ENCODE measurements around the gene YTHDF1. TPM values are rescaled to one million over a fixed set of nuclear protein-coding genes. Genes with fewer than 3 reads are reported as not detected.

Gene YTHDF1
- 10 to 100 TPM; 38.2 to 47.6 TPM for total RNA-seq

GRCh38 chr20:63216041-63216848, at the start of gene YTHDF1:
TSS of gene YTHDF1 (minus strand) at chr20:63216131. CDS start at chr20:63215892, 239 bp downstream.
- DNase-seq (ENCODE audit: low spot score), result peak; percentile 98

GRCh38 chr20:63264519-63264918, 48.6 kb upstream of the YTHDF1 start:
- DNase-seq (ENCODE audit: low spot score) (no peak), ATAC-seq (no peak)
- H3K4me1 Mint-ChIP-seq (ENCODE audit: low read depth in 2 of 2), result peaks cover 0 to 5% of the 10 kb centered on the region in 2 donors
- H3K27me3 Mint-ChIP-seq, result peaks cover 10 to 22% of the 10 kb centered on the region in 2 donors
- no peaks in the 10 kb centered on the region for H3K36me3 Mint-ChIP-seq
- no peak overlapping the region for H3K27ac Mint-ChIP-seq
- no peak overlapping the region for H3K4me3 Mint-ChIP-seq
- H3K9me3 Mint-ChIP-seq, result no peaks in the 10 kb centered on the region

More at GRCh38 chr20:63216041-63216848, at the start of gene YTHDF1:
- Mint-ChIP-seq H3K9me3 (no peaks in the 10 kb centered on the region), H3K27ac (peak within 1 kb of the TSS; percentile 85 to 91), H3K36me3 (peaks cover 17% of the 10 kb centered on the region), H3K4me1 (ENCODE audit: low read depth in 2 of 2) (peaks cover 36 to 38% of the 10 kb centered on the region in 2 donors), H3K27me3 (peaks cover 0 to 9% of the 10 kb centered on the region in 2 donors), H3K4me3 (peak within 1 kb of the TSS; percentile 96)
- ATAC-seq, result peak; percentile 96

GRCh38 chr20:63264000-63264399, 48.1 kb upstream of the YTHDF1 start:
- H3K36me3 Mint-ChIP-seq, result no peaks in the 10 kb centered on the region
- no peak for ATAC-seq
- peaks cover 14 to 22% of the 10 kb centered on the region in 2 donors for H3K27me3 Mint-ChIP-seq
- H3K27ac Mint-ChIP-seq, result no peak overlapping the region
- no peaks in the 10 kb centered on the region for H3K9me3 Mint-ChIP-seq
- no peak overlapping the region for H3K4me3 Mint-ChIP-seq
- H3K4me1 Mint-ChIP-seq (ENCODE audit: low read depth in 2 of 2), result peaks cover 0 to 5% of the 10 kb centered on the region in 2 donors
- no peak for DNase-seq (ENCODE audit: low spot score)

GRCh38 chr20:63262836-63263235, 46.9 kb upstream of the YTHDF1 start:
- Mint-ChIP-seq H3K4me1 (ENCODE audit: low read depth in 2 of 2) (peaks cover 0 to 5% of the 10 kb centered on the region in 2 donors), H3K4me3 (no peak overlapping the region), H3K27ac (peak overlapping the region in 1 of 2 donors; percentile 56), H3K36me3 (no peaks in the 10 kb centered on the region), H3K9me3 (no peaks in the 10 kb centered on the region), H3K27me3 (peaks cover 14 to 17% of the 10 kb centered on the region in 2 donors)
- DNase-seq (ENCODE audit: low spot score) (no peak), ATAC-seq (no peak)

GRCh38 chr20:63261795-63262528, 46.0 kb upstream of the YTHDF1 start:
- Mint-ChIP-seq H3K4me3 (no peak overlapping the region), H3K27me3 (peaks cover 12 to 19% of the 10 kb centered on the region in 2 donors), H3K36me3 (no peaks in the 10 kb centered on the region), H3K9me3 (no peaks in the 10 kb centered on the region), H3K27ac (peak overlapping the region in 1 of 2 donors; percentile 56), H3K4me1 (ENCODE audit: low read depth in 2 of 2) (peaks cover 0 to 5% of the 10 kb centered on the region in 2 donors)
- ATAC-seq (no peak), DNase-seq (ENCODE audit: low spot score) (no peak)

GRCh38 chr20:63261060-63261794, 45.3 kb upstream of the YTHDF1 start:
- H3K4me3 Mint-ChIP-seq, result no peak overlapping the region
- no peaks in the 10 kb centered on the region for H3K36me3 Mint-ChIP-seq
- DNase-seq (ENCODE audit: low spot score), result no peak
- ATAC-seq, result peak in 1 of 2 donors; percentile 20
- H3K27ac Mint-ChIP-seq, result no peak overlapping the region
- H3K9me3 Mint-ChIP-seq, result no peaks in the 10 kb centered on the region
- peaks cover 0 to 5% of the 10 kb centered on the region in 2 donors for H3K4me1 Mint-ChIP-seq (ENCODE audit: low read depth in 2 of 2)
- peaks cover 17 to 23% of the 10 kb centered on the region in 2 donors for H3K27me3 Mint-ChIP-seq

- no peak overlapping the region for H3K4me3 Mint-ChIP-seq
- H3K27me3 Mint-ChIP-seq, result peaks cover 24 to 27% of the 10 kb centered on the region in 2 donors
- ATAC-seq, result no peak
- peaks cover 0 to 5% of the 10 kb centered on the region in 2 donors for H3K4me1 Mint-ChIP-seq (ENCODE audit: low read depth in 2 of 2)
- H3K36me3 Mint-ChIP-seq, result no peaks in the 10 kb centered on the region
- no peak for DNase-seq (ENCODE audit: low spot score)
- H3K9me3 Mint-ChIP-seq, result no peaks in the 10 kb centered on the region
- no peak overlapping the region for H3K27ac Mint-ChIP-seq
Observed at GRCh38 chr20:63260521-63260920, 44.6 kb upstream of the YTHDF1 start.

GRCh38 chr20:63259734-63260460, 44.0 kb upstream of the YTHDF1 start:
- peaks cover 0 to 5% of the 10 kb centered on the region in 2 donors for H3K4me1 Mint-ChIP-seq (ENCODE audit: low read depth in 2 of 2)
- H3K27ac Mint-ChIP-seq, result no peak overlapping the region
- no peaks in the 10 kb centered on the region for H3K9me3 Mint-ChIP-seq
- ATAC-seq (no peak), DNase-seq (ENCODE audit: low spot score) (no peak)
- H3K4me3 Mint-ChIP-seq, result no peak overlapping the region
- no peaks in the 10 kb centered on the region for H3K36me3 Mint-ChIP-seq
- H3K27me3 Mint-ChIP-seq, result peaks cover 29 to 31% of the 10 kb centered on the region in 2 donors

- Mint-ChIP-seq H3K27me3 (peaks cover 29 to 31% of the 10 kb centered on the region in 2 donors), H3K4me3 (no peak overlapping the region), H3K36me3 (no peaks in the 10 kb centered on the region), H3K4me1 (ENCODE audit: low read depth in 2 of 2) (peaks cover 0 to 5% of the 10 kb centered on the region in 2 donors), H3K9me3 (no peaks in the 10 kb centered on the region), H3K27ac (no peak overlapping the region)
- DNase-seq (ENCODE audit: low spot score) (no peak), ATAC-seq (no peak)
Observed at GRCh38 chr20:63258781-63259180, 42.9 kb upstream of the YTHDF1 start.

- ATAC-seq, result no peak
- Mint-ChIP-seq H3K27me3 (peaks cover 33 to 35% of the 10 kb centered on the region in 2 donors), H3K27ac (no peak overlapping the region), H3K9me3 (no peaks in the 10 kb centered on the region), H3K4me1 (ENCODE audit: low read depth in 2 of 2) (peaks cover 0 to 3% of the 10 kb centered on the region in 2 donors), H3K4me3 (no peak overlapping the region), H3K36me3 (no peaks in the 10 kb centered on the region)
- no peak for DNase-seq (ENCODE audit: low spot score)
Observed at GRCh38 chr20:63257629-63258028, 41.7 kb upstream of the YTHDF1 start.

- no peaks in the 10 kb centered on the region for H3K4me1 Mint-ChIP-seq (ENCODE audit: low read depth in 2 of 2)
- no peak overlapping the region for H3K27ac Mint-ChIP-seq
Observed at GRCh38 chr20:63256954-63257353, 41.0 kb upstream of the YTHDF1 start.

GRCh38 chr20:63255931-63256704, 40.2 kb upstream of the YTHDF1 start:
- no peak overlapping the region for H3K27ac Mint-ChIP-seq
- DNase-seq (ENCODE audit: low spot score), result no peak
- H3K27me3 Mint-ChIP-seq, result peaks cover 34 to 38% of the 10 kb centered on the region in 2 donors
- no peaks in the 10 kb centered on the region for H3K36me3 Mint-ChIP-seq
- no peaks in the 10 kb centered on the region for H3K9me3 Mint-ChIP-seq
- ATAC-seq, result peak in 1 of 2 donors; percentile 7
- H3K4me1 Mint-ChIP-seq (ENCODE audit: low read depth in 2 of 2), result no peaks in the 10 kb centered on the region
- H3K4me3 Mint-ChIP-seq, result no peak overlapping the region

More at GRCh38 chr20:63256954-63257353, 41.0 kb upstream of the YTHDF1 start:
- H3K9me3 Mint-ChIP-seq, result no peaks in the 10 kb centered on the region
- H3K4me3 Mint-ChIP-seq, result no peak overlapping the region
- ATAC-seq, result no peak
- DNase-seq (ENCODE audit: low spot score), result no peak
- H3K27me3 Mint-ChIP-seq, result peaks cover 34 to 38% of the 10 kb centered on the region in 2 donors
- no peaks in the 10 kb centered on the region for H3K36me3 Mint-ChIP-seq

Data from natural killer cell treated with Interleukin-12 subunit alpha and Interleukin-12 subunit beta and Interleukin-15 and Interleukin-18, amount 100 ng/mL, for 72 hours (primary cell).